Measurements from ENCODE around the gene PPFIA1.

DNA sequence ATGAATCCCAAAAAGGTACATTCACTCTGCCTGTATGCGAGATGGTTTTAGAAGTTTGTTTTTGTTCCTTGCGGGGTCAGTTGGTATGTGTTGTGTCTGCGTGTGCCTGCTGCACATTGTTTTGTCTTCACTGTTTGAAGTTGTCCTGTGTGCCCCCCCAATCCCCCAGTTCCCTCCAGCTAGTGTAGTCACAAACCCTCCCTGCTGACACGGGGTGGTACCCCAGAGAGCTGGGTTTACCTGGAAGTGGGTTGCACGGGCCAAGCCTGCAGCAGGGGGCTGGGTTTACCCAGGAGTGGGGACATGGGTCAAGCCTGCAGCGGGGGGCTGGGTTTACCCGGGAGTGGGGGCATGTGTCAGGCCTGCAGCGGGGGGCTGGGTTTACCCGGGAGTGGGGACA lies 150.0 kb downstream of the PPFIA1 start:
- TF ChIP-seq, protein P1, sequence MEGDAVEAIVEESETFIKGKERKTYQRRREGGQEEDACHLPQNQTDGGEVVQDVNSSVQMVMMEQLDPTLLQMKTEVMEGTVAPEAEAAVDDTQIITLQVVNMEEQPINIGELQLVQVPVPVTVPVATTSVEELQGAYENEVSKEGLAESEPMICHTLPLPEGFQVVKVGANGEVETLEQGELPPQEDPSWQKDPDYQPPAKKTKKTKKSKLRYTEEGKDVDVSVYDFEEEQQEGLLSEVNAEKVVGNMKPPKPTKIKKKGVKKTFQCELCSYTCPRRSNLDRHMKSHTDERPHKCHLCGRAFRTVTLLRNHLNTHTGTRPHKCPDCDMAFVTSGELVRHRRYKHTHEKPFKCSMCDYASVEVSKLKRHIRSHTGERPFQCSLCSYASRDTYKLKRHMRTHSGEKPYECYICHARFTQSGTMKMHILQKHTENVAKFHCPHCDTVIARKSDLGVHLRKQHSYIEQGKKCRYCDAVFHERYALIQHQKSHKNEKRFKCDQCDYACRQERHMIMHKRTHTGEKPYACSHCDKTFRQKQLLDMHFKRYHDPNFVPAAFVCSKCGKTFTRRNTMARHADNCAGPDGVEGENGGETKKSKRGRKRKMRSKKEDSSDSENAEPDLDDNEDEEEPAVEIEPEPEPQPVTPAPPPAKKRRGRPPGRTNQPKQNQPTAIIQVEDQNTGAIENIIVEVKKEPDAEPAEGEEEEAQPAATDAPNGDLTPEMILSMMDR (IDR thresholded peaks at IDR 0.05), result no peak
- TF ChIP-seq, protein P2, sequence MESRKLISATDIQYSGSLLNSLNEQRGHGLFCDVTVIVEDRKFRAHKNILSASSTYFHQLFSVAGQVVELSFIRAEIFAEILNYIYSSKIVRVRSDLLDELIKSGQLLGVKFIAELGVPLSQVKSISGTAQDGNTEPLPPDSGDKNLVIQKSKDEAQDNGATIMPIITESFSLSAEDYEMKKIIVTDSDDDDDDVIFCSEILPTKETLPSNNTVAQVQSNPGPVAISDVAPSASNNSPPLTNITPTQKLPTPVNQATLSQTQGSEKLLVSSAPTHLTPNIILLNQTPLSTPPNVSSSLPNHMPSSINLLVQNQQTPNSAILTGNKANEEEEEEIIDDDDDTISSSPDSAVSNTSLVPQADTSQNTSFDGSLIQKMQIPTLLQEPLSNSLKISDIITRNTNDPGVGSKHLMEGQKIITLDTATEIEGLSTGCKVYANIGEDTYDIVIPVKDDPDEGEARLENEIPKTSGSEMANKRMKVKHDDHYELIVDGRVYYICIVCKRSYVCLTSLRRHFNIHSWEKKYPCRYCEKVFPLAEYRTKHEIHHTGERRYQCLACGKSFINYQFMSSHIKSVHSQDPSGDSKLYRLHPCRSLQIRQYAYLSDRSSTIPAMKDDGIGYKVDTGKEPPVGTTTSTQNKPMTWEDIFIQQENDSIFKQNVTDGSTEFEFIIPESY (IDR thresholded peaks at IDR 0.05; ENCODE audit: borderline replicate concordance, low read depth), result no peak
